Measurements from ENCODE around the gene GIMAP7. TPM values are rescaled to one million over a fixed set of nuclear protein-coding genes. Genes with fewer than 3 reads are reported as not detected.

GIMAP7 gene
- polyA plus RNA-seq, 1 of the 3 experiments (the other 2 are of a cell fraction): not detected

DNA sequence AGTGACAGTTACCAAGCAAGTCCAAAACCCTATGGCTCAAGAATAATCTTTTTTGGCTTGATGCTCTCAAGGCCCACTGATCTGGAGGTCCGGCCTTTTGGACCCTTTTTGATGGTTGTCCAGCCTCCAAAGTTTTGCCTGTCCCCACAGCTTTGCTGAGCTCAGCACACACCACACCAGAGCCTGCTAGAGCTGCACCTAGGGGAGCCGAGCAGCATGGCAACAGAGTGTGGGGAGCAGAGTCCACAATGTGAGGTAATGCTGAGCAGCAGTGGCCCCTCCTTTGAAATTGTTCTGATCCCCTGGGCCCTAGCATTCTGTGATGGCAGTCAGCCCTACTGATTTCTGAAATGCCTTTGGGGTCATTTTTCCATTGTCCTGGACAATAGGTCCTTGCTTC lies 9.3 kb downstream of the GIMAP7 start (continued):
- TF ChIP-seq, protein P1, sequence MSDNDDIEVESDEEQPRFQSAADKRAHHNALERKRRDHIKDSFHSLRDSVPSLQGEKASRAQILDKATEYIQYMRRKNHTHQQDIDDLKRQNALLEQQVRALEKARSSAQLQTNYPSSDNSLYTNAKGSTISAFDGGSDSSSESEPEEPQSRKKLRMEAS (IDR thresholded peaks at IDR 0.05; ENCODE audit: low read depth): no peak
- TF ChIP-seq FOSL2 (IDR thresholded peaks at IDR 0.05; ENCODE audit: borderline replicate concordance, low read depth) (no peak), TEAD4 (IDR thresholded peaks at IDR 0.05; ENCODE audit: borderline replicate concordance, insufficient read depth) (no peak)
- TF ChIP-seq, protein P2, sequence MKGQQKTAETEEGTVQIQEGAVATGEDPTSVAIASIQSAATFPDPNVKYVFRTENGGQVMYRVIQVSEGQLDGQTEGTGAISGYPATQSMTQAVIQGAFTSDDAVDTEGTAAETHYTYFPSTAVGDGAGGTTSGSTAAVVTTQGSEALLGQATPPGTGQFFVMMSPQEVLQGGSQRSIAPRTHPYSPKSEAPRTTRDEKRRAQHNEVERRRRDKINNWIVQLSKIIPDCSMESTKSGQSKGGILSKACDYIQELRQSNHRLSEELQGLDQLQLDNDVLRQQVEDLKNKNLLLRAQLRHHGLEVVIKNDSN (IDR thresholded peaks at IDR 0.05; ENCODE audit: borderline replicate concordance, low read depth): no peak

DNA sequence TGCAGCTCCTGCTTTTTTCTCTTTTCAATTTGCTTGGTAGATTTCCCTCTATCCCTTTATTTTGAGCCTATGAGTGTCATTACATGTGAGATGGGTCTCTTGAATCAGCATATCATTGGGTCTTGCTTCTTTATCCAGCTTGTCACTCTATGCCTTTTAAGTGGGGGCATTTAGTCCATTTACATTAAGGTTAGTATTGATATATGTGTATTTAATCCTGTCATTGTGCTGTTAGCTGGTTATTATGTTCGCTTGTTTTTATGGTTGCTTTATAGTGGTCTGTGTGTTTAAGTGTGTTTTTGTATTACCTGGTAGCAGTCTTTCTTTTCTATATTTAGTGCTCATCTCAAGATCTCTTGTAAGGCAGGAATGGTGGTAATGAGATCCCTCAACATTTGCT lies 17.0 kb downstream of the GIMAP7 start:
- Histone ChIP-seq H3K9me3 (no peaks in the 10 kb centered on the region), H3K27me3 (ENCODE audit: insufficient read depth) (no peaks in the 10 kb centered on the region), H3K4me3 (ENCODE audit: low read depth in 2 of 2, low read length in 1 of 2) (no peak overlapping the region), H3K4me2 (no peak overlapping the region), H3F3A (replicated peaks; ENCODE audit: insufficient read depth) (no peaks in the 10 kb centered on the region), H3K27ac (ENCODE audit: low read depth in 2 of 2, low read length in 1 of 2) (no peak overlapping the region), H2AFZ (ENCODE audit: low read depth) (no peak overlapping the region), H3K4me1 (ENCODE audit: control insufficient read depth in 1 of 2, insufficient read depth in 2 of 2, low read depth in 1 of 2, low read length in 1 of 2) (no peaks in the 10 kb centered on the region), H4K20me1 (ENCODE audit: insufficient read depth) (no peaks in the 10 kb centered on the region), H3K36me3 (replicated peaks in 1 of 2; ENCODE audit: control insufficient read depth in 1 of 2, insufficient read depth in 2 of 2, low read length in 1 of 2) (no peaks in the 10 kb centered on the region), H3K79me2 (ENCODE audit: insufficient read depth) (no peaks in the 10 kb centered on the region), H3K9me2 (no peaks in the 10 kb centered on the region), H3K9ac (no peak overlapping the region)
- ChIA-PET CTCF (no interaction called here), POLR2A (no interaction called here)
- DNase-seq: no peak
- no peak for TF ChIP-seq POLR2AphosphoS5 (IDR thresholded peaks at IDR 0.05; ENCODE audit: low read depth, low read length)
- WGBS (ENCODE audit: low lambda C conversion rate): 0% methylated on average over 1 of the region's 1 CpG

DNA sequence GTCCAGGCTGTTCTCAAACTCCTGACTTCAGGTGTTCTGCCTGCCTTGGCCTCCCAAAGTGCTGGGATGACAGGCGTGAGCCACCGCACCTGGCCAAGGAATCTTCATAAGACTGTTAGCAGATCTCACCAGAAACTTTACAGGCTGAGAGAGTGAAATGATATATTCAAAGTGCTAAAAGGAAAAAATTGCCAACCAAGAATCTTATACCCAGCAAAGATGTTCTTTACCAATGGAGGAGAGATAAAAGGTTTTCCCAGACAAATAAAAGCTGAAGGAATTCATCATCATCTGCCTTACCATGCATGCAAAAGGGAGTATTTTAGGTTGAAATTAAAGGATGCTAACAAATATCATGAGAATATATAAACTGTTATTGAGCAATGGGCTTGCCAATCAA lies 23.6 kb downstream of the GIMAP7 start:
- Histone ChIP-seq H3K79me2 (ENCODE audit: insufficient read depth) (no peaks in the 10 kb centered on the region), H3F3A (replicated peaks; ENCODE audit: insufficient read depth) (no peaks in the 10 kb centered on the region), H2AFZ (ENCODE audit: low read depth) (no peak overlapping the region), H3K9ac (no peak overlapping the region), H3K4me1 (ENCODE audit: control insufficient read depth in 1 of 2, insufficient read depth in 2 of 2, low read depth in 1 of 2, low read length in 1 of 2) (no peaks in the 10 kb centered on the region), H3K27me3 (ENCODE audit: insufficient read depth) (no peaks in the 10 kb centered on the region), H3K4me2 (no peak overlapping the region), H3K9me2 (no peaks in the 10 kb centered on the region), H3K9me3 (no peaks in the 10 kb centered on the region), H4K20me1 (ENCODE audit: insufficient read depth) (no peaks in the 10 kb centered on the region), H3K36me3 (replicated peaks in 1 of 2; ENCODE audit: control insufficient read depth in 1 of 2, insufficient read depth in 2 of 2, low read length in 1 of 2) (no peaks in the 10 kb centered on the region), H3K27ac (ENCODE audit: low read depth in 2 of 2, low read length in 1 of 2) (no peak overlapping the region), H3K4me3 (ENCODE audit: low read depth in 2 of 2, low read length in 1 of 2) (no peak overlapping the region)
- DNase-seq: no peak
- CTCF ChIA-PET: no interaction called here
- WGBS (ENCODE audit: low lambda C conversion rate): 6% methylated on average over 2 of the region's 2 CpGs
- POLR2A ChIA-PET: no interaction called here
- no peak for TF ChIP-seq TCF12 (IDR thresholded peaks at IDR 0.05)

DNA sequence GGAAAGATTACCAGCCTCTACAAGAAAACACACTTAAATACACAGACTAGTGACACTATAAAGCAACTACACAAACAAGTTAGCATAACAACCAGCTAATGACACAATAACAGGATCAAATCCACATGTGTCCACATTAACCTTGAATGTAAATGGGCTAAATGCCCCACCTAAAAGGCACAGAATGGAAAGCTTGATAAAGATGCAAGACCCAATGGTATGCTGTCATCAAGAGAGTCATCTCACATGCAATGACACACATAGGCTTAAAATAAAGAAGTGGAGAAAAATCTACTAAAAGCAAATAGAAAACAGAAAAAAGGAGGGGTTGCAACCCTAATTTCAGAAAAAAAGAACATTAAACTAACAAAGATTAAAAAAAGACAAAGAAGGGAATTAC lies 38.5 kb downstream of the GIMAP7 start:
- ChIA-PET CTCF (no interaction called here), POLR2A (no interaction called here)
- no peak overlapping the region for H3K27ac ChIP-seq (ENCODE audit: low read depth in 2 of 2, low read length in 1 of 2)
- no peaks in the 10 kb centered on the region for H3F3A ChIP-seq (replicated peaks; ENCODE audit: insufficient read depth)
- H3K4me2 ChIP-seq: no peak overlapping the region
- H3K4me1 ChIP-seq (ENCODE audit: control insufficient read depth in 1 of 2, insufficient read depth in 2 of 2, low read depth in 1 of 2, low read length in 1 of 2): no peaks in the 10 kb centered on the region
- H3K27me3 ChIP-seq (ENCODE audit: insufficient read depth): no peaks in the 10 kb centered on the region
- H3K9me3 ChIP-seq: no peaks in the 10 kb centered on the region
- no peak for DNase-seq
- H3K79me2 ChIP-seq (ENCODE audit: insufficient read depth): no peaks in the 10 kb centered on the region
- H2AFZ ChIP-seq (ENCODE audit: low read depth): no peak overlapping the region
- H3K4me3 ChIP-seq (ENCODE audit: low read depth in 2 of 2, low read length in 1 of 2): no peak overlapping the region
- H3K9ac ChIP-seq: no peak overlapping the region
- no peaks in the 10 kb centered on the region for H3K9me2 ChIP-seq
- no peaks in the 10 kb centered on the region for H4K20me1 ChIP-seq (ENCODE audit: insufficient read depth)
- TF ChIP-seq YY1 (IDR thresholded peaks at IDR 0.05; ENCODE audit: low read depth): no peak
- TF ChIP-seq, protein P3, sequence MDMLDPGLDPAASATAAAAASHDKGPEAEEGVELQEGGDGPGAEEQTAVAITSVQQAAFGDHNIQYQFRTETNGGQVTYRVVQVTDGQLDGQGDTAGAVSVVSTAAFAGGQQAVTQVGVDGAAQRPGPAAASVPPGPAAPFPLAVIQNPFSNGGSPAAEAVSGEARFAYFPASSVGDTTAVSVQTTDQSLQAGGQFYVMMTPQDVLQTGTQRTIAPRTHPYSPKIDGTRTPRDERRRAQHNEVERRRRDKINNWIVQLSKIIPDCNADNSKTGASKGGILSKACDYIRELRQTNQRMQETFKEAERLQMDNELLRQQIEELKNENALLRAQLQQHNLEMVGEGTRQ (IDR thresholded peaks at IDR 0.05; ENCODE audit: borderline replicate concordance, low read depth, low read length): no peak
- TF ChIP-seq FOXM1 (IDR thresholded peaks at IDR 0.05; ENCODE audit: low read depth): no peak
- TF ChIP-seq RAD21 (IDR thresholded peaks at IDR 0.05; ENCODE audit: low read length): no peak
- no peak for TF ChIP-seq CHD2 (IDR thresholded peaks at IDR 0.05; ENCODE audit: low read length, partially characterized antibody)
- no peak for TF ChIP-seq NRF1 (IDR thresholded peaks at IDR 0.05; ENCODE audit: low read depth, low read length)
- TF ChIP-seq, protein P4, sequence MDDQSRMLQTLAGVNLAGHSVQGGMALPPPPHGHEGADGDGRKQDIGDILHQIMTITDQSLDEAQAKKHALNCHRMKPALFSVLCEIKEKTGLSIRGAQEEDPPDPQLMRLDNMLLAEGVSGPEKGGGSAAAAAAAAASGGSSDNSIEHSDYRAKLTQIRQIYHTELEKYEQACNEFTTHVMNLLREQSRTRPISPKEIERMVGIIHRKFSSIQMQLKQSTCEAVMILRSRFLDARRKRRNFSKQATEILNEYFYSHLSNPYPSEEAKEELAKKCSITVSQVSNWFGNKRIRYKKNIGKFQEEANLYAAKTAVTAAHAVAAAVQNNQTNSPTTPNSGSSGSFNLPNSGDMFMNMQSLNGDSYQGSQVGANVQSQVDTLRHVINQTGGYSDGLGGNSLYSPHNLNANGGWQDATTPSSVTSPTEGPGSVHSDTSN (IDR thresholded peaks at IDR 0.05): no peak
- no peak for TF ChIP-seq SMC3 (IDR thresholded peaks at IDR 0.05; ENCODE audit: low read depth, low read length)
- no peak for TF ChIP-seq SIN3A (IDR thresholded peaks at IDR 0.05; ENCODE audit: borderline replicate concordance, low read depth, low read length)
- no peak for TF ChIP-seq FOXJ3 (CRISPR knock-in tag; IDR thresholded peaks at IDR 0.05)
- no peak for TF ChIP-seq MXI1 (IDR thresholded peaks at IDR 0.05; ENCODE audit: low read depth, low read length)
- no peak for TF ChIP-seq RXRA (IDR thresholded peaks at IDR 0.05; ENCODE audit: borderline replicate concordance, low read depth)
- no peaks in the 10 kb centered on the region for H3K36me3 ChIP-seq (replicated peaks in 1 of 2; ENCODE audit: control insufficient read depth in 1 of 2, insufficient read depth in 2 of 2, low read length in 1 of 2)

Data from SK-N-SH (cell line).